ENCODE results near the gene STRN3.
A peak's percentile ranks its signal among the peaks of the same experiment; 100 is the strongest.

STRN3 gene

DNA sequence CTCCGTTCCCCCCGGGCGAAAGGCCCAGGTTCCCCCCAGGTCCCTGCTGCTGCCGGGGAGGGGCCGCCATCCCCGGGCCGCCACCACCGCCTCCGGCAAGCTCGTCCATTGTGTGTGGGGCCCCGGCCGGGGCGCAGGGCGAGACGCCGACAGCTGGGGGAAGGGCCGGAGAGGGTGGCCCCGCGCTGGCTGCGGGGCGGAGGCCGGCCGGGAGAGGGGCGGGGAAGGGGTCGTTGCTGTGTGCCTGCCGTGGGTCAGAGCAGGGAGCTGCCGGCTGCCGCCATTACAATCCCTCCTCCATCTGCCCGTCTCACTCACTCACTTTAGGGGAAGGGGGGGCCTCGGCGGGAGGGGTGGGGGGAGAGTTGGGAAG, at the start of gene STRN3:
Gene STRN3 (minus strand): TSS at position 303 of the 373 bp plus-strand sequence. CDS start 194 bp downstream, at position 109.
- no peak for TF ChIP-seq ARNTL (CRISPR knock-in tag; IDR thresholded peaks at IDR 0.05; ENCODE audit: borderline replicate concordance, low read depth)
- TF ChIP-seq OSR1 (CRISPR knock-in tag; IDR thresholded peaks at IDR 0.05): no peak
- no peak for TF ChIP-seq POU6F1 (CRISPR knock-in tag; IDR thresholded peaks at IDR 0.05; ENCODE audit: borderline replicate concordance, low read depth)
- no peak for TF ChIP-seq GLIS3 (CRISPR knock-in tag; IDR thresholded peaks at IDR 0.05)
- no peak for ATAC-seq

DNA sequence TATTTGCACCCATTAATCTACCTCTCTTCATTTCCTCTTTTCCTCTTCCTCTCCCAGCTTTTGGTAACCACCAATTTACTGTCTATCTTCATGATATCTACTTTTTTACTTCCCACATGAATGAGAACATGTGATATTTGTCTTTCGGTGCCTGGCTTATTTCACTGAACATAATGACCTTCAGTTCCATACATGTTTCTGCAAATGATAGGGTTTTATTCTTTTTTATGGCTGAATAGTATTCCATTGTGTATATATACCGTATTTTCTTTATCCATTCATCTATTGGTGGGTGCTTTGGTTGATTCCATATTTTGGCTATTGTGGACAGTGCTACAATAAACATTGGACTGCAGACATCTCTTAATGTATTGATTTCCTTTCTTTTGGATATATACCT, 49.0 kb upstream of the STRN3 start:
- no peak for ATAC-seq
- TF ChIP-seq ZNF565 (CRISPR knock-in tag; conservative IDR thresholded peaks at IDR 0.05; ENCODE audit: low read depth) (no peak), TCF4 (CRISPR knock-in tag; IDR thresholded peaks at IDR 0.05; ENCODE audit: borderline replicate concordance) (no peak), ARNTL (CRISPR knock-in tag; IDR thresholded peaks at IDR 0.05; ENCODE audit: borderline replicate concordance, low read depth) (no peak), ZNF8 (CRISPR knock-in tag; IDR thresholded peaks at IDR 0.05) (peak; percentile 50; the same call in 1 of the 2 replicates)

- no peak for ATAC-seq
- TF ChIP-seq SNAI2 (CRISPR knock-in tag; IDR thresholded peaks at IDR 0.05) (no peak), TSHZ2 (CRISPR knock-in tag; IDR thresholded peaks at IDR 0.05) (no peak), ZFP30 (CRISPR knock-in tag; IDR thresholded peaks at IDR 0.05) (no peak), ESRRG (CRISPR knock-in tag; IDR thresholded peaks at IDR 0.05) (no peak), CSRNP3 (CRISPR knock-in tag; IDR thresholded peaks at IDR 0.05) (no peak), ZNF70 (CRISPR knock-in tag; IDR thresholded peaks at IDR 0.05) (no peak), POU6F1 (CRISPR knock-in tag; IDR thresholded peaks at IDR 0.05; ENCODE audit: borderline replicate concordance, low read depth) (no peak), TCF4 (CRISPR knock-in tag; IDR thresholded peaks at IDR 0.05; ENCODE audit: borderline replicate concordance) (no peak), BACH2 (CRISPR knock-in tag; IDR thresholded peaks at IDR 0.05; ENCODE audit: borderline replicate concordance) (no peak), RARB (CRISPR knock-in tag; IDR thresholded peaks at IDR 0.05) (no peak), CSDC2 (CRISPR knock-in tag; IDR thresholded peaks at IDR 0.05) (no peak), TOX (CRISPR knock-in tag; IDR thresholded peaks at IDR 0.05; ENCODE audit: borderline replicate concordance) (no peak), OSR1 (CRISPR knock-in tag; IDR thresholded peaks at IDR 0.05) (no peak), ISL1 (CRISPR knock-in tag; IDR thresholded peaks at IDR 0.05) (no peak), ZNF565 (CRISPR knock-in tag; conservative IDR thresholded peaks at IDR 0.05; ENCODE audit: low read depth) (no peak)
- TF ChIP-seq, protein P1, sequence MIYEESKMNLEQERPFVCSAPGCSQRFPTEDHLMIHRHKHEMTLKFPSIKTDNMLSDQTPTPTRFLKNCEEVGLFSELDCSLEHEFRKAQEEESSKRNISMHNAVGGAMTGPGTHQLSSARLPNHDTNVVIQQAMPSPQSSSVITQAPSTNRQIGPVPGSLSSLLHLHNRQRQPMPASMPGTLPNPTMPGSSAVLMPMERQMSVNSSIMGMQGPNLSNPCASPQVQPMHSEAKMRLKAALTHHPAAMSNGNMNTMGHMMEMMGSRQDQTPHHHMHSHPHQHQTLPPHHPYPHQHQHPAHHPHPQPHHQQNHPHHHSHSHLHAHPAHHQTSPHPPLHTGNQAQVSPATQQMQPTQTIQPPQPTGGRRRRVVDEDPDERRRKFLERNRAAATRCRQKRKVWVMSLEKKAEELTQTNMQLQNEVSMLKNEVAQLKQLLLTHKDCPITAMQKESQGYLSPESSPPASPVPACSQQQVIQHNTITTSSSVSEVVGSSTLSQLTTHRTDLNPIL (CRISPR knock-in tag; IDR thresholded peaks at IDR 0.05; ENCODE audit: low read depth): no peak
- TF ChIP-seq, protein P2, sequence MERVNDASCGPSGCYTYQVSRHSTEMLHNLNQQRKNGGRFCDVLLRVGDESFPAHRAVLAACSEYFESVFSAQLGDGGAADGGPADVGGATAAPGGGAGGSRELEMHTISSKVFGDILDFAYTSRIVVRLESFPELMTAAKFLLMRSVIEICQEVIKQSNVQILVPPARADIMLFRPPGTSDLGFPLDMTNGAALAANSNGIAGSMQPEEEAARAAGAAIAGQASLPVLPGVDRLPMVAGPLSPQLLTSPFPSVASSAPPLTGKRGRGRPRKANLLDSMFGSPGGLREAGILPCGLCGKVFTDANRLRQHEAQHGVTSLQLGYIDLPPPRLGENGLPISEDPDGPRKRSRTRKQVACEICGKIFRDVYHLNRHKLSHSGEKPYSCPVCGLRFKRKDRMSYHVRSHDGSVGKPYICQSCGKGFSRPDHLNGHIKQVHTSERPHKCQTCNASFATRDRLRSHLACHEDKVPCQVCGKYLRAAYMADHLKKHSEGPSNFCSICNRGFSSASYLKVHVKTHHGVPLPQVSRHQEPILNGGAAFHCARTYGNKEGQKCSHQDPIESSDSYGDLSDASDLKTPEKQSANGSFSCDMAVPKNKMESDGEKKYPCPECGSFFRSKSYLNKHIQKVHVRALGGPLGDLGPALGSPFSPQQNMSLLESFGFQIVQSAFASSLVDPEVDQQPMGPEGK (CRISPR knock-in tag; IDR thresholded peaks at IDR 0.05; ENCODE audit: borderline replicate concordance): no peak
Observed at GRCh38 chr14:31071151-31071550, 45.0 kb upstream of the STRN3 start.

Data from SK-N-SH treated with all-trans-retinoic acid at 6 μM for 48 hours (cell line).